Subcutaneous adipose tissue (tissue), 4 donors: ENCODE measurements around the gene CCDC3. TPM values are rescaled to one million over a fixed set of nuclear protein-coding genes. Genes with fewer than 3 reads are reported as not detected.

ENCODE experiments used
- CTCF ChIP-seq: fragments of 450-650 bp; IDR thresholded peaks from one replicate; pipeline ENCODE4 v1.5.1; 2016; ENCODE audit warnings: low read depth, mild to moderate bottlenecking, control low read depth, antibody characterized with exemption, moderate library complexity
- total RNA-seq, 4 donors: library from RNA; depleted of rRNA; stranded (reverse); fragments of >200 nt; gene quantifications; one replicate each; pipeline ENCODE4 v1.1.0, GENCODE V29; 2016

CCDC3 gene
- total RNA-seq, 4 donors from 2014 or later: 4.8 to 39.1 (median 19.4) TPM

- TF ChIP-seq CTCF: no peak
Observed at GRCh38 chr10:12862459-12862858, 139.1 kb downstream of the CCDC3 start.

GRCh38 chr10:12854988-12855387 is 146.5 kb downstream of the CCDC3 start:
- TF ChIP-seq CTCF: no peak

DNA sequence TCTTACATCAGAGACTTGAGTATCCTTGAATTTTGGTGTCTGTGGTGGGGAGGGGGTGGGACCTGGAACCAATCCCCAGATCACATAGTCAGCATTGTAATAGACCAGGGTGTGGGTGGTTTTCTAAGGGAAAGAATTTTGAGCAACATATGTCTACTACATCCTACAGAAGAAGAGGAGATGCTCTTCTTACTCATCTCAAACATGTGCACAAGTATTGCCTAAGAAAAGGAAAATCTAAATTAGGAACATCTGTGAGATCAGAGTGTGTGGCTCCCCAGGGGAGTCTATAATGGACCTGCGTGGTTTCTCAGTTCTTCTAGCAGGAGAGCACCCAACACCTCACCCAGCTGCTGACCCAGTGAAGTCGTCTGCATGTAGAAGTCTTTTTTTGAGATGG is 148.8 kb downstream of the CCDC3 start:
- no peak for TF ChIP-seq CTCF

GRCh38 chr10:12849319-12850181 is 152.0 kb downstream of the CCDC3 start:
- TF ChIP-seq CTCF: no peak

DNA sequence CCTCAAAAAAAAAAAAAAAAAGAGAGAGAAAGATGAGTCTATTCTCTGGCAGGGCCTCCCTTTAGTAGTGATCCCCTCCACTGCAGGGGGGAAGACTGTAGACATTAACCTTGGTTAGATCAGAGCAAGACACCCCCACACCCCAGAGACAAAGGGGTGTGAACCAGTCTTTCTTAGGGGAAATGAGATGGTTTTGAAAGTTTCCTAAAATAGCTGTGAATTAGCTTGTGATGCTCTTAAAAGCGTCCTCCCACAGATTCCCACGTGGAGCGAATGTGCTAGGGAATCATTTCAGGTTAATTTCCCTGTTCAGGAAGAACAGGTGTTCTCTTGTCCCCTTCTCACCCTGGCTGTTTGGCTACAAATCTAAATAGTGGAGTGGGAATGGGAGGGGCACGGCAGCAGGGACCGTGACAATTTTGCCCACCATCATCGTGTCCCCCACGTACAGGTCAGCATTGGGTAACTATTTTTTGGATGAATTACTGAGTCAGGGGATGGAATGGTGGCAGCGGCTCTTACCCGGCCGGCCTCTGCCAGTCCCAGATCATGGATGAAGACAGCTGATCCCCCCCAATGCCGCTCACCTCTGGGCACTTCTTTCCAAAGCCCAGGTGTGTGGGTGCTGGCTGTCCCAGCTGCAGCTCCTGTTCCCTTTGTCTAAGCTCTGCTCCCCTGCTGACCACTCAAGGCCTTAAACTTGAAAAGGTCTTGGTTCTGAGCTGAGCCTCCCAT is 152.9 kb downstream of the CCDC3 start:
- no peak for TF ChIP-seq CTCF

DNA sequence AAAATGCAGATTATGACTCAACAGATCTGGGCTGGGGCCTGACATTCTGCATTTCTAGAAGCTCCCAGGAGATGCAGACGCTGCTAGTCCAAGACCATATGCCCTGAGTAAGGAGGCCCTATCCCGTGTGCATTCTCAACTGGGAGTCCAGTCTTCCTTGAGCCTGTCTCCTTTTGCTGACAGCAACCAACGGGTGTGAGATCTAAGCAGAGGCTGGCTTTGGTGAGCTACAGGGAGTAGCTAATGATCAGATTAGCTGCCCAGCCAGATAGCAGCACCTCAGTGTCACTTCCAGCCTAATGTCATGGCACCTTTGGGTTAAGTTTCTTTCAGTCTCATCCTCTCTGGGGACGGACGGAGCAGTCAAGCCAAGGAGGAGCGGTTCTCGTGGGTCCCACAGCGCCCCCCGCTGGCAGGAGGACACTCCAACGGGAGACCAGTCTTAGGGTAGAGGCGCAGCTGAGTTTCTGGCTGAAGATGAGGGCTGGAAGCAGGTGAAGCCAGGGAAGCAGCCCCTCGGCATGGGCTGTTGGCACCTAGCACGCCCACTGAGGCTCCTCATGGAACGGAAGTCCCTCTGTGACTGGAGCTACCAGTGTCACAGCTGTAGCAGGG is 154.0 kb downstream of the CCDC3 start:
- TF ChIP-seq CTCF: no peak

DNA sequence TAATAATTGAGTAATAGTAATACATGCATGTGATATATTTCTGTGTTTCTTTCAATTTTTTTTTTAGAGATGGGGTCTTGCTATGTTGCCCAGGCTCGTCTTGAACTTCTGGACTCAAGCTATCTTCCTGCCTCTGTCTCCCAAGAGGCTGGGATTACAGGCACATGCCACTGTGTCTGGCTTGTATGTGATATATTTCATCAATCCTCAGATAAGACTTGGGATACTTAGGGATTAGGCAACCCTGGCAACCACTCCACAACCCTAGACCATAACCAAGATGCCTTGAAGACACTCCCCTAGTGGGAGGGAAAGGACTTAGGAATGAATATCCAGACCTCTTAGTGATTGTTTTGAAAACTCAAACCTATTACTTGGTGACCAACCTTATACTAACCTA is 154.8 kb downstream of the CCDC3 start:
- no peak for TF ChIP-seq CTCF
